Measurements from ENCODE around the gene ADGRA1. TPM values are rescaled to one million over a fixed set of nuclear protein-coding genes. Genes with fewer than 3 reads are reported as not detected.

The ADGRA1 gene
- total RNA-seq, 2 experiments from 2014 or later = not detected

DNA sequence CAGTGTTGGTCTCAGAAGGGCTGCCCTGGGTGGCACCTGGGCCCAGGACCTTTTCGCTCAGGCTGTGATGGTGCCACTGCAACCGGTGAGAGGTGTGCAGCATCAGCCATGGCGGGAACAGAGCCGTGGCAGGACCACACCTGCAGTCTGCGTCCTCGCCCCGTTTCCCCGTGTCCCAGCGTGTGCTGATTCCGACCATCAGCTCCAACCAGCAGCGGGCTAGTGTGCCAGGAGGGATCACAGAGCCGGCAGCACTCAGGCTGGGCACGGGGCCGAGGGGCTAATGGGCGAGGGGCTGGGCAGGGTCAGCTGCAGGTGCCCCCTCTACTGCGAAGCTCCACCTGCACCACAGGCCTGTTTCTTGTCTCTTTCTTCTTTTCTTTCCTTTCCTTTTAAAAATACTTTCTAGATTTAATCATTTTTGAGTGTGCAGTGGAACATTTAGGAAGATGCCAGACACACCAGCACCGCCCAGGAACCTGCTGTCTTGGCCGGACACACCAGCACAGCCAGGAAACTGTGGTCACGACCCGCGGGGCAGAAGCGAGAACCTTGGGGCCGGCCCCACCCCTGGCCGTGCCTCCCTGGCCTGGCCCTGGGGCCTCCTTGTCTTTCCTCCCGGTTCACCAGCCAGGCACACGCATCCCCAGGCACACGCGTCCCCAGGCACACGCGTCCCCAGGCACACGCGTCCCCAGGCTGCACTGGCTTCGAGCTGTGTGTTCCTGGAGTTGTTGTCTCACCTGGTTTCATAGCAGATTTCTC lies 34.6 kb downstream of the ADGRA1 start:
- CTCF ChIA-PET = no interaction called here
- peaks cover 4% of the 10 kb centered on the region for H3K27me3 Mint-ChIP-seq
- no peaks in the 10 kb centered on the region for H3K36me3 Mint-ChIP-seq
- H3K9me3 Mint-ChIP-seq (ENCODE audit: low read depth) = peaks cover 4% of the 10 kb centered on the region
- H3K4me3 Mint-ChIP-seq = no peak overlapping the region
- no peak for ATAC-seq
- H3K27ac Mint-ChIP-seq = no peak overlapping the region
- peaks cover 8% of the 10 kb centered on the region for H3K4me1 Mint-ChIP-seq
- DNase-seq = no peak

DNA sequence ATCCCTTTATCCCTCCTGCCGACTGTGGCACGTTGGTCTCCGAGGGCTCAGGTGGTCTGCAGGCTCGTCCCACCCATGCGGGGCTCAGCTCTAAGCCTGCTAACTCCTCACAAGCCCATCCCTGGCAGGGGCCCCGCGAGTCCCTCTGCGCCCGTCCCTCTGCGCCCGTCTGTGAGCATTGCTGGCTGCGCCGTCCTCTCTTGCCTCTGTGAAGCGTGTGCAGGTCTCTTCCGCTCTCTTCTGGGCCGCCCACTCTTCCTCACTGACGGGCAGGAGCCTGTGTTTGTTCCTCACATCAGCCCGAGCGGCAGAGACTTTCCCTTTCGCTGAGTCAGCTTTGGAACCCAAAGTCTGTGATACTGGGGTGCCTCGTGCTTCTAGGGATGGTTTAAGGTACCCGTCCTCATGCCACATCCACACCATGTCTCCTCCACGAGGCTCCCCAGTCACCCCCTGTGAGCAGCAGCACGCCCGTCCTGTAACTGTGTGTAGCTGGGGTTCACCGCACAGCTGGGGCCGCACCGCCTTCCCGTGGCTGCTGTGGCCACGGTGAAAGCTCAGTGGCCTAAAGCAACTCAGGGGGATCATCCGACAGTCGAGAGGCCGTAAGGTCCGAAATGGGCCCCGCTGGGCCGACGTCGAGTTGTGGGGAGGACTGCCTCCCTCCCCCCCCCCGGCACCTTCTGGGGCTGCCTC lies 35.5 kb downstream of the ADGRA1 start:
- no peaks in the 10 kb centered on the region for H3K36me3 Mint-ChIP-seq
- H3K27me3 Mint-ChIP-seq = peaks cover 4% of the 10 kb centered on the region
- H3K4me3 Mint-ChIP-seq = no peak overlapping the region
- DNase-seq (no peak), ATAC-seq (peak; percentile 53)
- peaks cover 4% of the 10 kb centered on the region for H3K9me3 Mint-ChIP-seq (ENCODE audit: low read depth)
- CTCF ChIA-PET = interaction anchor here (0.7 kb wide), 1 partner anchor 219 kb away, joined by 3 read pairs; no protein-coding TSS in a partner anchor
- peaks cover 8% of the 10 kb centered on the region for H3K4me1 Mint-ChIP-seq
- H3K27ac Mint-ChIP-seq = no peak overlapping the region

DNA sequence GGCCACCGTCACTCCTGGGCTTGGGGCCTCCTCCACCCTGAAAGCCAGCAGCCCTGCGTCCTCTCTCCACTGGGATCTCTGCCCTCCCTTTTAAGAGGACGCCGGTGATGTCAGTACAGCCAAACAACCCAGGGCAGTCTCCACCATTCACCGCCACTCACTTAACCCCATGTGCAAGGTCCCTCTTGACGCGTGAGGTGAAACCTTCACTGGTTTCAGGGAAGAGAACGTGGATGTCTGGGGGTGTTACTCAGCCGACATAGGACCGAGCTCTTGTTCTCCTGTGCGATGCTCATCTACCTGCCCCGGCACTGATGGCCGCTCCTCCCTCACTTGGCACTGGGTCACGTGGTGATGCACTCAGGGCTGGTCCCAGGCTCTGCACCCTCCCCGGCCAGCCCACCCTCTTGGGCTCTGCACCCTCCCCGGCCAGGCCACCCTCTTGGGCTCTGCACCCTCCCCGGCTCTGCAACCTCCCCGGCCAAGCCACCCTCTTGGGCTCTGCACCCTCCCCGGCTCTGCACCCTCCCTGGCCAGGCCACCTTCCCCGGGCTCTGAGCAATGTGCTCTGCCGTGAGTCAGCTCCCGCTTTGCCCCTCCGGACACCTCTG lies 36.1 kb downstream of the ADGRA1 start:
- no peak for DNase-seq
- Mint-ChIP-seq H3K27me3 (peaks cover 4% of the 10 kb centered on the region), H3K27ac (no peak overlapping the region), H3K9me3 (ENCODE audit: low read depth) (peaks cover 2% of the 10 kb centered on the region), H3K4me3 (no peak overlapping the region), H3K36me3 (no peaks in the 10 kb centered on the region), H3K4me1 (peaks cover 8% of the 10 kb centered on the region)
- ATAC-seq = no peak
- CTCF ChIA-PET = interaction anchor here (0.7 to 1.3 kb wide), 2 partner anchors 174 to 220 kb away, joined by 3 to 6 read pairs; no protein-coding TSS in a partner anchor

DNA sequence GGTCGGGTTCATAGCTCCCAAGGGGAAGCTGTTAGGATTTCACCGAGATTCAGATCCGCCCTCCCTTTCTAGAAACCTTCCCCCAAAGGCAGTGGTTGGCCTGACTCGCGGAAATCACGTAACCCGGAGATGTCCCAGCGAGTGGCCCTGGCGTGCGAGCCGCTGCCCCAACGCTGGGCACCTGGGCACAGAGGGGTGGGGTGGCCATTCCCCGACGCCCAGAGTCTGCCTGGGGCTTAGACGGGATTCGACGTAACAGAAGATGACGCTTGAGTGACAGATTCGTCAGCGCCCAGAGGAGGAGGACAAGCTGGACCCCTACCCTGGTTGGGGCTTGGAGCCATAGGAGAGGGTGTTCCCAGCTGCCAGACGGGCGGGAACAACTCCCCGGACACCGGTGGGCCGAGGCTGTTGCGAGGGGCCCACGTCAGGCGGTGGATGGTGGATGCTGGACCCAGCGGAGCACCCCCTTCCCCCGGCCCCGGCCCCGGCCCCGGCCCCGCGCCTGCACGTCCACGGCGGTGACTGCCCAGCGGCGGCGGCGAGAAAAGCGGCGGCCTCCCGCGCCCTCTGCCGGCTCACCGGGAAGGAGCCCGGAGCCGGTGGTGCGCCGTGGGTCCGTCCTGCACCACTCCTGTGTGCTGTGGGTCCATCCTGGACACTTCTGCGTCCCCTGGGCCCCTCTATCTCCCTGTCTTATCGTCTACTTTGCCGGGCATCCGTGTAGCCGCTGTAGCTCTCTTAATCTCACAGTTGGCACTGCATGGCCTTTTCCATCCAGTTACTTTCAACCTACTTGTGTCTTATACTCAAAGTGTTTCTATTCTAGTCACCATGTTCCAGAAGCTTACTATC lies 36.9 kb downstream of the ADGRA1 start:
- peaks cover 4% of the 10 kb centered on the region for H3K27me3 Mint-ChIP-seq
- no peak overlapping the region for H3K27ac Mint-ChIP-seq
- H3K4me1 Mint-ChIP-seq = peaks cover 8% of the 10 kb centered on the region
- CTCF ChIA-PET = interaction anchor here (0.8 to 1.3 kb wide), 2 partner anchors 8 to 175 kb away, joined by 3 to 6 read pairs; no protein-coding TSS in a partner anchor
- H3K9me3 Mint-ChIP-seq (ENCODE audit: low read depth) = no peaks in the 10 kb centered on the region
- no peak for DNase-seq
- no peak overlapping the region for H3K4me3 Mint-ChIP-seq
- H3K36me3 Mint-ChIP-seq = no peaks in the 10 kb centered on the region
- peak; percentile 41 for ATAC-seq

DNA sequence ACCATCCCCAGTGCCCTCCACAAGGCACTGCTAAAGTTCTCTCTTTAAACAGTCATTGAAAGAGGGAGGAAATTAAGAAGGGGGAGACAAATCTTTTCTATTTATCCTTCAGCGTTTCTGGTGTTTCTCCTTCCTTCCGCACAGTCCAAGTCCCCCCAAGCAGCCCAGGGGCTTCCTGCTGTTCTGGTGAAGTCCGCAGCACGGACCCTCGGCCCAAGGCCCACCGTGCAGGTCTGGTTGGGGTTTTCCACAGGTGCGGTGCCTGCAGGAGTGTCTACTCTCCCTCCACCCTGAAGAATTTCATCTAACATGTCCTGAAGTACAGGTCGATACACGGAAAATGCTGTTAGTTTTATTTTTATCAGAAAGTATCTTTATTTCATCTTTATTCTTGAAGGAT lies 38.2 kb downstream of the ADGRA1 start:
- H3K27me3 Mint-ChIP-seq = peaks cover 4% of the 10 kb centered on the region
- no peaks in the 10 kb centered on the region for H3K36me3 Mint-ChIP-seq
- no peaks in the 10 kb centered on the region for H3K9me3 Mint-ChIP-seq (ENCODE audit: low read depth)
- no peak overlapping the region for H3K27ac Mint-ChIP-seq
- H3K4me3 Mint-ChIP-seq = no peak overlapping the region
- CTCF ChIA-PET = no interaction called here
- ATAC-seq (no peak), DNase-seq (no peak)
- peaks cover 8% of the 10 kb centered on the region for H3K4me1 Mint-ChIP-seq

DNA sequence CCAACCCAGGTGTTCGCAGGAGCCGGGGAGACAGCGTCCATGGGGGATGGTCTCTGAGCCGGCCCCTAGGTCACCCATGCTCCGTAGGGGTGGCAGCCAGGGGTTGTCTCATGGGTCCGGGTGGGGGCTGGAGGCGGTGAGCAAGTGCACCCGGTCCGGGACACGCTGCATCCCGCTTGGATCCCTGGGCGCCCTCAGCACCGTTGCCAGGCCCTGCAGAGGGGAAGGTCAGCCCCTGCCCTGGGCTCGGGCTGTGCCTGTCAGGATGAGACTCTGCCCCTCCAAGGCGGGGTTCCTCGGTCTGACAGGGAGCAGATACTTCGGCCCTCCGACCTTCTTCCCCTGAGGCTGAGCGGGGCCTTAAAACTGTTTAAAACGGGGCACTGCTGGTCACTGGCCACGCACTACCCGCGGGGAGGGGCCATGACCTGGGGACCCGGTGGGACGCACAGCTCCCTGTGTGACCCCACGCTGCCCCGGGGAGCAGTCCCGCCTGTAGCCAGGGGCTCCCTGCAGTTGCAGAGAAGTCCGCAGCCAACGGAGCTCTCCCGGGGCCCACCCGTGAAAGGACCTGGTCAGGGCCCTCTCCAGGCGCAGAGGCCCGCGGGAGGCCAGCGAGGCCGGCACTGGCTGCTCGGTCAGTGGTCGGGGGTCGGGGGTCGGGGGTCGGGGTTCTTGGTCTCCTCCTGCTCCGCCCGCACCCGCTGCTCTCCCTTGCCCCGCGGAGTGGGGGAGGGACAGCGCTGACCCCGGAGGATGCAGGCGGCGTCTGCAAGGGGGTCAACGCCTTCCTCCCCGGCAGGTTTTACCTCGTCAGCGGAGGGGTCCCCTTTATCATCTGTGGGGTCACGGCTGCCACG lies 38.9 kb downstream of the ADGRA1 start:
- CTCF ChIA-PET = no interaction called here
- DNase-seq (no peak), ATAC-seq (no peak)
- no peak overlapping the region for H3K27ac Mint-ChIP-seq
- H3K4me3 Mint-ChIP-seq = no peak overlapping the region
- H3K9me3 Mint-ChIP-seq (ENCODE audit: low read depth) = no peaks in the 10 kb centered on the region
- no peaks in the 10 kb centered on the region for H3K36me3 Mint-ChIP-seq
- H3K4me1 Mint-ChIP-seq = peaks cover 8% of the 10 kb centered on the region
- peaks cover 4% of the 10 kb centered on the region for H3K27me3 Mint-ChIP-seq

DNA sequence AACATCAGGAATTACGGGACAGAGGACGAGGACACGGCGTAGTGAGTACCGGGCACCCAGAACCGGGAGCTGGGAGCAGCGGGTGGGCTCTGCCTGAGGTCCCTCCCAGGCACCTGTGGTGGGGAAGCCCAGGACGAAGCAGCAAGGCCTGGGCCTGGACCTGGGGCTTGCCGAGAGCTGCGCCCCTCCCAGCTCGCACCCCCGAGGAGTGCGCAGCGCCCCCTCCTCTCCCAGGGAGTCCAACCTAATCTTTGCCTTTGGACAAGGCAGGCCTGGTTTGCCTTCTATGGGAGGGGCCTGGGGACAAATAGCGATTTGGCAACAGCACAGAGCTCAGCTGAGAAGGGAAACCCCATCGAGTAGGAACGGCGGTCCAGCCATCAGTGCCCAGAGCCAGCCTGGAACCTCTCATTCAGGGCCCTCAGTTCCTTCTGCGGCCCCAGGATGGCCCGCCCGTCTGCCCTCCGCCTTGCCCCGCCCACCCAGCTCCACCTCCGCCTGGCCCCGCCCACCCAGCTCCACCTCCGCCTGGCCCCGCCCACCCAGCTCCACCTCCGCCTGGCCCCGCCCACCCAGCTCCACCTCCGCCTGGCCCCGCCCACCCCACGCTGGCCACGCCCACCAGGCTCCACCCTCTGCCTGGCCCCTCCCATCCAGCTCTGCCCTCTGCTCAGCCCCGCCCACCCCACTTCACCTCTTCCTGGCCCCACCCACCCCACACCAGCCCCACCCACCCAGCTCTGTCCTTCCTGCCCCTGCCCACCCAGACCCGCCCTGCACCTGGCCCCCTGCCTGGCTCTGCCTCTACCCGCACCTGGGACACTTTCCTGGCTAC lies 39.8 kb downstream of the ADGRA1 start:
- peak; percentile 40 for ATAC-seq

DNA sequence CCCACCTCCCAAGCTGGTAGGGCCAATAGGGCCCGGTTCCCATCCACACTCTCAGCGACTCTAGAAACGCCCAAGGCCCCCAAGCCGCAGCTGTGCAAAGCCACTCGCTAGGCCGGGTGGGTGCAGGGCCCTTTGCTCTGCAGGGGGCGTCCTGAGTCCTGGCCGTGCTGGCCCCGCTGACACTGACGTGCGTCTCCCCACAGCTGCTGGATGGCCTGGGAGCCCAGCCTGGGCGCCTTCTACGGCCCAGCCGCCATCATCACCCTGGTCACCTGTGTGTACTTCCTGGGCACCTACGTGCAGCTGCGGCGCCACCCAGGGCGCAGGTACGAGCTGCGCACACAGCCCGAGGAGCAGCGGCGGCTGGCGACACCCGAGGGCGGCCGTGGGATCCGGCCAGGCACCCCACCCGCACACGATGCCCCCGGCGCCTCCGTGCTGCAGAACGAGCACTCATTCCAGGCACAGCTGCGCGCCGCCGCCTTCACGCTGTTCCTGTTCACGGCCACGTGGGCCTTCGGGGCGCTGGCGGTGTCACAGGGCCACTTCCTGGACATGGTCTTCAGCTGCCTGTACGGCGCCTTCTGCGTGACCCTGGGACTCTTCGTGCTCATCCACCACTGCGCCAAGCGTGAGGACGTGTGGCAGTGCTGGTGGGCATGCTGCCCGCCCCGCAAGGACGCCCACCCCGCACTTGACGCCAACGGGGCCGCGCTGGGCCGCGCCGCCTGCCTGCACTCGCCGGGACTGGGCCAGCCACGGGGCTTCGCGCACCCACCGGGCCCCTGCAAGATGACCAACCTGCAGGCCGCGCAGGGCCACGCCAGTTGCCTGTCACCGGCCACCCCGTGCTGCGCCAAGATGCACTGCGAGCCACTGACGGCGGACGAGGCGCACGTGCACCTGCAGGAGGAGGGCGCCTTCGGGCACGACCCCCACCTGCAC lies 40.7 kb downstream of the ADGRA1 start:
- H3K36me3 Mint-ChIP-seq = no peaks in the 10 kb centered on the region
- ATAC-seq (no peak), DNase-seq (peak; percentile 38)
- H3K9me3 Mint-ChIP-seq (ENCODE audit: low read depth) = no peaks in the 10 kb centered on the region
- no peak overlapping the region for H3K4me3 Mint-ChIP-seq
- no peak overlapping the region for H3K27ac Mint-ChIP-seq
- CTCF ChIA-PET = no interaction called here
- H3K4me1 Mint-ChIP-seq = peaks cover 1% of the 10 kb centered on the region
- H3K27me3 Mint-ChIP-seq = peaks cover 4% of the 10 kb centered on the region

More for the DNA sequence above, 39.8 kb downstream of the ADGRA1 start:
- Mint-ChIP-seq H3K4me3 (no peak overlapping the region), H3K27ac (no peak overlapping the region), H3K9me3 (ENCODE audit: low read depth) (no peaks in the 10 kb centered on the region), H3K36me3 (no peaks in the 10 kb centered on the region), H3K27me3 (peaks cover 4% of the 10 kb centered on the region), H3K4me1 (peaks cover 8% of the 10 kb centered on the region)
- DNase-seq = peak; percentile 59
- CTCF ChIA-PET = interaction anchor here (0.8 kb wide), 1 partner anchor 16 kb away, joined by 3 read pairs; no protein-coding TSS in a partner anchor

DNA sequence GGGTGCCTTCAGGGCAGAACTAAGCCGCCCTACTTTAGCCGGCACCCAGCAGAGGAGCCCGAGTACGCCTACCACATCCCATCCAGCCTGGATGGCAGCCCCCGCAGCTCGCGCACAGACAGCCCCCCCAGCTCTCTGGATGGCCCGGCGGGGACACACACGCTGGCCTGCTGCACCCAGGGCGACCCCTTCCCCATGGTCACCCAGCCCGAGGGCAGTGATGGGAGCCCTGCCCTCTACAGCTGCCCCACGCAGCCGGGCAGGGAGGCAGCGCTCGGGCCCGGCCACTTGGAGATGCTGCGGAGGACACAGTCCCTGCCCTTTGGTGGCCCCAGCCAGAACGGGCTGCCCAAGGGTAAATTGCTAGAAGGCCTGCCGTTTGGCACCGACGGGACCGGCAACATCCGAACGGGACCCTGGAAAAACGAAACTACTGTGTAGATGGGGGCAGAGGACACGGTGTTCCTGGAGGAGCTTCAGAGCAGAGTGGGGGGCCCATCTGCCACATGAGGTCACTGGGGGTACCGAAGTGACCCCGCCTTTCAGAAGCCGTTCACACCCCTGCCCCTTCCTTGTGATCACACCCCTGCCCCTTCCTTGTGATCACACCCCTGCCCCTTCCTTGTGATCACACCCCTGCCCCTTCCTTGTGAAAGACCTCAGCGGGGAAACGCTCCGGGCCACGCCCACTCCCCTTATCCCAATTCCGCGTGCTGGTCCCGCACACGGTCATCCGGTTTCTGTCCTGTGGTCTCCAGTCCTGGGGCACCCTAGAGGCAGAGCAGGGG lies 41.5 kb downstream of the ADGRA1 start:
- H3K9me3 Mint-ChIP-seq (ENCODE audit: low read depth) = no peaks in the 10 kb centered on the region
- DNase-seq (peak; percentile 23), ATAC-seq (no peak)
- no peaks in the 10 kb centered on the region for H3K36me3 Mint-ChIP-seq
- no peak overlapping the region for H3K4me3 Mint-ChIP-seq
- H3K27me3 Mint-ChIP-seq = peaks cover 4% of the 10 kb centered on the region
- CTCF ChIA-PET = no interaction called here
- peaks cover 1% of the 10 kb centered on the region for H3K4me1 Mint-ChIP-seq
- H3K27ac Mint-ChIP-seq = no peak overlapping the region

DNA sequence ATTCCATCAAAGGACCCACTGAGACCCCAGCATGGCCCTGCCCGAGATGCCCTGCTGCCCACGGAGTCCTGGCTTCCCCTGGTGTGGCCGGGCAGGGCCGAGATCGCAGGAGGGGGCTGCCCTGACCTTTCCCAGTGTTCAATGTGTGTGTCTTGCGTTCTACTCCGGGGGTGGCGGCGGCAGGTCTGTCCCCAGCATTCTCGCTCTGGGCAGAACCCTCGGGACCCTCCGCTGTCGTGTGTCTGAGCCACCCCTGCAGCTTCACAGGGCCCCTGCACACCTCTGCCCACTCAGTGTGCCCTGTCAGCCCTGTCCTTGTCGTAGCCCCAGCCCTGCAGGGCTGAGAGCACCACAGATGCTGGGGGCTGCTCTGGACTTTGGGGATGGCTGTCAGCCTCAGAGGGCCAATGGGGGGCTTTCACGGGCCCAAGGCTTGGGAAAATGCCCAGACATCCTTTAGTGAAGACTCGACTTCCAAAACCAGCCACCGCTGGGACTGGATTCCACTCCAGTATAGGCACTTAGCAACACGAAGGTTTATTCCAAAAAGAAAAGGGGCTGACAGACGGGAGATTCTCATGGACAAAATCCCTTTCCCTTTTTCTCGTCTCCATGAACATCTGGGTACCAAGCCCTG lies 42.3 kb downstream of the ADGRA1 start:
- H3K9me3 Mint-ChIP-seq (ENCODE audit: low read depth) = no peaks in the 10 kb centered on the region
- no peak overlapping the region for H3K27ac Mint-ChIP-seq
- H3K36me3 Mint-ChIP-seq = no peaks in the 10 kb centered on the region
- peaks cover 2% of the 10 kb centered on the region for H3K27me3 Mint-ChIP-seq
- H3K4me3 Mint-ChIP-seq = no peak overlapping the region
- CTCF ChIA-PET = no interaction called here
- DNase-seq = no peak
- ATAC-seq = no peak
- H3K4me1 Mint-ChIP-seq = no peaks in the 10 kb centered on the region

Measured in activated CD8-positive, alpha-beta memory T cell treated with anti-CD3 and anti-CD28 coated beads, Interleukin-2, amount 10 ng/mL, durations not matched to agents 7 days and 5 days (primary cell).